ENCODE data around the gene CHST14.

DNA sequence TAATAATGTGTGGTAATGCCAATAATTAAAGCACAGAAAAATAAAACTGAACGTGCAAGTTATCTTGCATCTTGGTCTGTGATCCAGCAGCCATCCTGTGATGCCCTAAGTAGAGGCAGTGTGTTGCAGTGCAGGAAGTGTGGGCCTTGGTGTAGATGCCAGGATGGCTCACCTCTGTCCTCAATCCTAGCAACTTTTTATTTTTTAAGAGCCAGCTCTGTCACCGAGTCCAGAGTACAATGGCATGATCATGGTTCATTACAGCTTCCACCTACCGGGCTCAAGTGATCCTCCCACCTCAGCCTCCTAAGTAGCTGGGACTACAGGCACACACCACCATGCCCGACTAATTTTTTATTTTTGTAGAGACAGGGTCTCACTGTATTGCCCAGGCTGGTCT is 22.4 kb upstream of the CHST14 start:
- TF ChIP-seq, protein P1, sequence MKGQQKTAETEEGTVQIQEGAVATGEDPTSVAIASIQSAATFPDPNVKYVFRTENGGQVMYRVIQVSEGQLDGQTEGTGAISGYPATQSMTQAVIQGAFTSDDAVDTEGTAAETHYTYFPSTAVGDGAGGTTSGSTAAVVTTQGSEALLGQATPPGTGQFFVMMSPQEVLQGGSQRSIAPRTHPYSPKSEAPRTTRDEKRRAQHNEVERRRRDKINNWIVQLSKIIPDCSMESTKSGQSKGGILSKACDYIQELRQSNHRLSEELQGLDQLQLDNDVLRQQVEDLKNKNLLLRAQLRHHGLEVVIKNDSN (IDR thresholded peaks at IDR 0.05; ENCODE audit: borderline replicate concordance, low read depth), result no peak
- no peak for TF ChIP-seq MXI1 (IDR thresholded peaks at IDR 0.05; ENCODE audit: low read depth, low read length)
- TF ChIP-seq CHD2 (IDR thresholded peaks at IDR 0.05; ENCODE audit: low read length, partially characterized antibody), result no peak
- TF ChIP-seq, protein P2, sequence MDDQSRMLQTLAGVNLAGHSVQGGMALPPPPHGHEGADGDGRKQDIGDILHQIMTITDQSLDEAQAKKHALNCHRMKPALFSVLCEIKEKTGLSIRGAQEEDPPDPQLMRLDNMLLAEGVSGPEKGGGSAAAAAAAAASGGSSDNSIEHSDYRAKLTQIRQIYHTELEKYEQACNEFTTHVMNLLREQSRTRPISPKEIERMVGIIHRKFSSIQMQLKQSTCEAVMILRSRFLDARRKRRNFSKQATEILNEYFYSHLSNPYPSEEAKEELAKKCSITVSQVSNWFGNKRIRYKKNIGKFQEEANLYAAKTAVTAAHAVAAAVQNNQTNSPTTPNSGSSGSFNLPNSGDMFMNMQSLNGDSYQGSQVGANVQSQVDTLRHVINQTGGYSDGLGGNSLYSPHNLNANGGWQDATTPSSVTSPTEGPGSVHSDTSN (IDR thresholded peaks at IDR 0.05), result no peak
- TF ChIP-seq, protein P3, sequence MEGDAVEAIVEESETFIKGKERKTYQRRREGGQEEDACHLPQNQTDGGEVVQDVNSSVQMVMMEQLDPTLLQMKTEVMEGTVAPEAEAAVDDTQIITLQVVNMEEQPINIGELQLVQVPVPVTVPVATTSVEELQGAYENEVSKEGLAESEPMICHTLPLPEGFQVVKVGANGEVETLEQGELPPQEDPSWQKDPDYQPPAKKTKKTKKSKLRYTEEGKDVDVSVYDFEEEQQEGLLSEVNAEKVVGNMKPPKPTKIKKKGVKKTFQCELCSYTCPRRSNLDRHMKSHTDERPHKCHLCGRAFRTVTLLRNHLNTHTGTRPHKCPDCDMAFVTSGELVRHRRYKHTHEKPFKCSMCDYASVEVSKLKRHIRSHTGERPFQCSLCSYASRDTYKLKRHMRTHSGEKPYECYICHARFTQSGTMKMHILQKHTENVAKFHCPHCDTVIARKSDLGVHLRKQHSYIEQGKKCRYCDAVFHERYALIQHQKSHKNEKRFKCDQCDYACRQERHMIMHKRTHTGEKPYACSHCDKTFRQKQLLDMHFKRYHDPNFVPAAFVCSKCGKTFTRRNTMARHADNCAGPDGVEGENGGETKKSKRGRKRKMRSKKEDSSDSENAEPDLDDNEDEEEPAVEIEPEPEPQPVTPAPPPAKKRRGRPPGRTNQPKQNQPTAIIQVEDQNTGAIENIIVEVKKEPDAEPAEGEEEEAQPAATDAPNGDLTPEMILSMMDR (IDR thresholded peaks at IDR 0.05), result no peak
- no peak for TF ChIP-seq EP300 (IDR thresholded peaks at IDR 0.05; ENCODE audit: borderline replicate concordance in 1 of 2, low read depth in 1 of 2, low read length in 1 of 2)
- no peak for TF ChIP-seq FOXM1 (IDR thresholded peaks at IDR 0.05; ENCODE audit: low read depth)
- no peak for TF ChIP-seq RFX5 (IDR thresholded peaks at IDR 0.05; ENCODE audit: low read length)
- TF ChIP-seq RAD21 (IDR thresholded peaks at IDR 0.05; ENCODE audit: low read length), result no peak

Measured in SK-N-SH (cell line).